ENCODE results near the gene OR4B1.

OR4B1 gene

DNA sequence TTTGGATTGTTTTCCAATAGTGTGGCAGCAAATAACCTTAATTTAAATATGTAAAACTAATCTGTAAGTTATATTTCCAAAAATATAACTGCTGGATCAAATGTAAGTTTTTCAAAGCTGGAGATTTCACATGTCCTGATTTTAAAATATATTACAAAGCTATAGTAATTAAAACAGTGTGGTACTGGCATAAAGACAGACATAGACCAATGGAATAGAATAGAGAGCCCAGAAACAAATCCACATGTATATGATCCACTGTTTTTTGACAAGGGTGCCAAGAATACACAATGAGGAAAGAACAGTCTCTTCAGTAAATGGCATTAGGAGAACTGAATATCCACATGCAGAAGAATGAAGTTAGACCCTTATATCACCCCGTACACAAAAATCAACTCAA is 32.3 kb downstream of the OR4B1 start:
- TF ChIP-seq, protein P1, sequence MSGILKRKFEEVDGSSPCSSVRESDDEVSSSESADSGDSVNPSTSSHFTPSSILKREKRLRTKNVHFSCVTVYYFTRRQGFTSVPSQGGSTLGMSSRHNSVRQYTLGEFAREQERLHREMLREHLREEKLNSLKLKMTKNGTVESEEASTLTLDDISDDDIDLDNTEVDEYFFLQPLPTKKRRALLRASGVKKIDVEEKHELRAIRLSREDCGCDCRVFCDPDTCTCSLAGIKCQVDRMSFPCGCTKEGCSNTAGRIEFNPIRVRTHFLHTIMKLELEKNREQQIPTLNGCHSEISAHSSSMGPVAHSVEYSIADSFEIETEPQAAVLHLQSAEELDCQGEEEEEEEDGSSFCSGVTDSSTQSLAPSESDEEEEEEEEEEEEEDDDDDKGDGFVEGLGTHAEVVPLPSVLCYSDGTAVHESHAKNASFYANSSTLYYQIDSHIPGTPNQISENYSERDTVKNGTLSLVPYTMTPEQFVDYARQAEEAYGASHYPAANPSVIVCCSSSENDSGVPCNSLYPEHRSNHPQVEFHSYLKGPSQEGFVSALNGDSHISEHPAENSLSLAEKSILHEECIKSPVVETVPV (CRISPR knock-in tag; IDR thresholded peaks at IDR 0.05): no peak
- TF ChIP-seq ZNF8 (CRISPR knock-in tag; IDR thresholded peaks at IDR 0.05) (no peak), ISL1 (CRISPR knock-in tag; IDR thresholded peaks at IDR 0.05) (no peak), OSR1 (CRISPR knock-in tag; IDR thresholded peaks at IDR 0.05) (no peak), TCF4 (CRISPR knock-in tag; IDR thresholded peaks at IDR 0.05; ENCODE audit: borderline replicate concordance) (no peak), ARNTL (CRISPR knock-in tag; IDR thresholded peaks at IDR 0.05; ENCODE audit: borderline replicate concordance, low read depth) (no peak), ZC3H10 (CRISPR knock-in tag; IDR thresholded peaks at IDR 0.05) (no peak), ZNF70 (CRISPR knock-in tag; IDR thresholded peaks at IDR 0.05) (no peak), PPARA (CRISPR knock-in tag; IDR thresholded peaks at IDR 0.05; ENCODE audit: borderline replicate concordance) (no peak), ZFP30 (CRISPR knock-in tag; IDR thresholded peaks at IDR 0.05) (no peak), GLIS3 (CRISPR knock-in tag; IDR thresholded peaks at IDR 0.05) (no peak)
- TF ChIP-seq, protein P2, sequence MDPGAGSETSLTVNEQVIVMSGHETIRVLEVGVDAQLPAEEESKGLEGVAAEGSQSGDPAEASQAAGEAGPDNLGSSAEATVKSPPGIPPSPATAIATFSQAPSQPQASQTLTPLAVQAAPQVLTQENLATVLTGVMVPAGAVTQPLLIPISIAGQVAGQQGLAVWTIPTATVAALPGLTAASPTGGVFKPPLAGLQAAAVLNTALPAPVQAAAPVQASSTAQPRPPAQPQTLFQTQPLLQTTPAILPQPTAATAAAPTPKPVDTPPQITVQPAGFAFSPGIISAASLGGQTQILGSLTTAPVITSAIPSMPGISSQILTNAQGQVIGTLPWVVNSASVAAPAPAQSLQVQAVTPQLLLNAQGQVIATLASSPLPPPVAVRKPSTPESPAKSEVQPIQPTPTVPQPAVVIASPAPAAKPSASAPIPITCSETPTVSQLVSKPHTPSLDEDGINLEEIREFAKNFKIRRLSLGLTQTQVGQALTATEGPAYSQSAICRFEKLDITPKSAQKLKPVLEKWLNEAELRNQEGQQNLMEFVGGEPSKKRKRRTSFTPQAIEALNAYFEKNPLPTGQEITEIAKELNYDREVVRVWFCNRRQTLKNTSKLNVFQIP (CRISPR knock-in tag; IDR thresholded peaks at IDR 0.05; ENCODE audit: borderline replicate concordance, low read depth): no peak
- TF ChIP-seq, protein P3, sequence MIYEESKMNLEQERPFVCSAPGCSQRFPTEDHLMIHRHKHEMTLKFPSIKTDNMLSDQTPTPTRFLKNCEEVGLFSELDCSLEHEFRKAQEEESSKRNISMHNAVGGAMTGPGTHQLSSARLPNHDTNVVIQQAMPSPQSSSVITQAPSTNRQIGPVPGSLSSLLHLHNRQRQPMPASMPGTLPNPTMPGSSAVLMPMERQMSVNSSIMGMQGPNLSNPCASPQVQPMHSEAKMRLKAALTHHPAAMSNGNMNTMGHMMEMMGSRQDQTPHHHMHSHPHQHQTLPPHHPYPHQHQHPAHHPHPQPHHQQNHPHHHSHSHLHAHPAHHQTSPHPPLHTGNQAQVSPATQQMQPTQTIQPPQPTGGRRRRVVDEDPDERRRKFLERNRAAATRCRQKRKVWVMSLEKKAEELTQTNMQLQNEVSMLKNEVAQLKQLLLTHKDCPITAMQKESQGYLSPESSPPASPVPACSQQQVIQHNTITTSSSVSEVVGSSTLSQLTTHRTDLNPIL (CRISPR knock-in tag; IDR thresholded peaks at IDR 0.05; ENCODE audit: low read depth): no peak
- TF ChIP-seq, protein P4, sequence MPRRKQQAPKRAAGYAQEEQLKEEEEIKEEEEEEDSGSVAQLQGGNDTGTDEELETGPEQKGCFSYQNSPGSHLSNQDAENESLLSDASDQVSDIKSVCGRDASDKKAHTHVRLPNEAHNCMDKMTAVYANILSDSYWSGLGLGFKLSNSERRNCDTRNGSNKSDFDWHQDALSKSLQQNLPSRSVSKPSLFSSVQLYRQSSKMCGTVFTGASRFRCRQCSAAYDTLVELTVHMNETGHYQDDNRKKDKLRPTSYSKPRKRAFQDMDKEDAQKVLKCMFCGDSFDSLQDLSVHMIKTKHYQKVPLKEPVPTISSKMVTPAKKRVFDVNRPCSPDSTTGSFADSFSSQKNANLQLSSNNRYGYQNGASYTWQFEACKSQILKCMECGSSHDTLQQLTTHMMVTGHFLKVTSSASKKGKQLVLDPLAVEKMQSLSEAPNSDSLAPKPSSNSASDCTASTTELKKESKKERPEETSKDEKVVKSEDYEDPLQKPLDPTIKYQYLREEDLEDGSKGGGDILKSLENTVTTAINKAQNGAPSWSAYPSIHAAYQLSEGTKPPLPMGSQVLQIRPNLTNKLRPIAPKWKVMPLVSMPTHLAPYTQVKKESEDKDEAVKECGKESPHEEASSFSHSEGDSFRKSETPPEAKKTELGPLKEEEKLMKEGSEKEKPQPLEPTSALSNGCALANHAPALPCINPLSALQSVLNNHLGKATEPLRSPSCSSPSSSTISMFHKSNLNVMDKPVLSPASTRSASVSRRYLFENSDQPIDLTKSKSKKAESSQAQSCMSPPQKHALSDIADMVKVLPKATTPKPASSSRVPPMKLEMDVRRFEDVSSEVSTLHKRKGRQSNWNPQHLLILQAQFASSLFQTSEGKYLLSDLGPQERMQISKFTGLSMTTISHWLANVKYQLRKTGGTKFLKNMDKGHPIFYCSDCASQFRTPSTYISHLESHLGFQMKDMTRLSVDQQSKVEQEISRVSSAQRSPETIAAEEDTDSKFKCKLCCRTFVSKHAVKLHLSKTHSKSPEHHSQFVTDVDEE (CRISPR knock-in tag; IDR thresholded peaks at IDR 0.05): no peak
- ATAC-seq: no peak

DNA sequence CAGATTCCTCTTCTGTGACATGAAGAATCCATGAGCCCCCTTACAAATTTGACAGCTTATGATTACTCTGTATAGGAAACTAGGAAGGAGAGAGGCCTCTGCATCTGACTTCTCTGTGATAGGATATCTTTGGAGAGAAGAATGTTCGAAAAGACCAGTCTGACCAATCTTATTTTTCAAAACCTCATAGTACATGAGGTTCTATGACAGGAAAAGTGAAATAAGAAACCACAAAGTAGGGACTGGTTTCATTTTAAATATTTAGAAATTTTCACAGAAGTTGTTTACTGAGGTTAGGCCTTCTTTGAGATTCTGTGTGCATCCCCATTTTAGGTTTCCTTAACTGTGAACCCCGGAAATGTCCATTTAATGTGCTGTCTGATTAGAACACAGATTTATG is 45.0 kb downstream of the OR4B1 start:
- TF ChIP-seq ZC3H10 (CRISPR knock-in tag; IDR thresholded peaks at IDR 0.05) (no peak), RARB (CRISPR knock-in tag; IDR thresholded peaks at IDR 0.05) (no peak), GLIS3 (CRISPR knock-in tag; IDR thresholded peaks at IDR 0.05) (no peak)
- ATAC-seq: no peak

DNA sequence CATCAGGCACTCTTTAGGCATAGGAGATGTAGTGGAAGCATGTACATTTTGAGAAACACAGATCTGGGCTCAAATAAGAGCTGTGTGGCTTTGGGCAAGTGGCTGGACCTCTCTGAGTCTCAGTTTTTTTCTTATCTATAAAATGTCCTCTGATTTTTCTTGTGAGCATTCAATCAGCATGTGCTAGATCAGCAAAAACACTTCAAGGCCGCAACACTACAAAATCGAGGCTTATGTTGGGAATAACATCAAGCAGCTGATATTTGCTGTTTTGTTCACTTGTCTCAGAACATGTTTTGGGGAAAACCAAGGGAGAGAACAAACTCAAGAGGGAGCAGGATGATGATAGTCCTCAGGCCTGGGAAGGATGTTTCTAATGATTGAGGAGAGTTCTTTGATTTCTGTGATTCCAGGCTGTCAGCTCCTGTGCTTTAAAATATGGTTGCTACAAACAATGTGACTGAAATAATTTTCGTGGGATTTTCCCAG is 46.9 kb downstream of the OR4B1 start, which contains the start of gene OR4X1:
Gene OR4X1, plus strand, starts transcription at position 439 of the 489 bp plus-strand sequence. Its CDS starts 0 bp downstream, at position 439.
- TF ChIP-seq TCF4 (CRISPR knock-in tag; IDR thresholded peaks at IDR 0.05; ENCODE audit: borderline replicate concordance) (no peak), ZFP3 (CRISPR knock-in tag; IDR thresholded peaks at IDR 0.05) (no peak), SNAI2 (CRISPR knock-in tag; IDR thresholded peaks at IDR 0.05) (no peak), TOX (CRISPR knock-in tag; IDR thresholded peaks at IDR 0.05; ENCODE audit: borderline replicate concordance) (no peak), CSDC2 (CRISPR knock-in tag; IDR thresholded peaks at IDR 0.05) (no peak), ZNF70 (CRISPR knock-in tag; IDR thresholded peaks at IDR 0.05) (no peak), ZNF8 (CRISPR knock-in tag; IDR thresholded peaks at IDR 0.05) (no peak)
- TF ChIP-seq, protein P4 (CRISPR knock-in tag; IDR thresholded peaks at IDR 0.05): no peak
- TF ChIP-seq, protein P1 (CRISPR knock-in tag; IDR thresholded peaks at IDR 0.05): no peak
- TF ChIP-seq, protein P2 (CRISPR knock-in tag; IDR thresholded peaks at IDR 0.05; ENCODE audit: borderline replicate concordance, low read depth): no peak
- TF ChIP-seq, protein P5, sequence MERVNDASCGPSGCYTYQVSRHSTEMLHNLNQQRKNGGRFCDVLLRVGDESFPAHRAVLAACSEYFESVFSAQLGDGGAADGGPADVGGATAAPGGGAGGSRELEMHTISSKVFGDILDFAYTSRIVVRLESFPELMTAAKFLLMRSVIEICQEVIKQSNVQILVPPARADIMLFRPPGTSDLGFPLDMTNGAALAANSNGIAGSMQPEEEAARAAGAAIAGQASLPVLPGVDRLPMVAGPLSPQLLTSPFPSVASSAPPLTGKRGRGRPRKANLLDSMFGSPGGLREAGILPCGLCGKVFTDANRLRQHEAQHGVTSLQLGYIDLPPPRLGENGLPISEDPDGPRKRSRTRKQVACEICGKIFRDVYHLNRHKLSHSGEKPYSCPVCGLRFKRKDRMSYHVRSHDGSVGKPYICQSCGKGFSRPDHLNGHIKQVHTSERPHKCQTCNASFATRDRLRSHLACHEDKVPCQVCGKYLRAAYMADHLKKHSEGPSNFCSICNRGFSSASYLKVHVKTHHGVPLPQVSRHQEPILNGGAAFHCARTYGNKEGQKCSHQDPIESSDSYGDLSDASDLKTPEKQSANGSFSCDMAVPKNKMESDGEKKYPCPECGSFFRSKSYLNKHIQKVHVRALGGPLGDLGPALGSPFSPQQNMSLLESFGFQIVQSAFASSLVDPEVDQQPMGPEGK (CRISPR knock-in tag; IDR thresholded peaks at IDR 0.05; ENCODE audit: borderline replicate concordance): no peak
- no peak for ATAC-seq
